ENCODE results near the gene FBXW12.

DNA sequence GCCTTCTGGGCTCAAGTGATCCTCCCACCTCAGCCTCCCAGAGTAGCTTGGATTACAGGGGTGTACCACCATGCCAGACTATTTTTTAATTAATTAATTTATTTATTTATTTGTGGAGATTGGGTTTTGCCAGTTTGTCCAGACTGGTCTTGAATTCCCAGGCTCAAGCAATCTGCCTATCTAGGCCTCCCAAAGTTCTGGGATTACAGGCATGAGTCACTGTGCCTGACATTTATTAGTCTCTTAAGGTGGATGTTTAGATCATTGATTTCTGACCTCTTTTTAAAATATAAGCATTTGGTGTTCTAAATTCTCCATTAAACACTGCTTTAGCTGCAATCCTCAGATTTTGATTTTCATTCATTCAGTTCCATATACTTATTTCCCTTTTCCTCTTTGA, 15.6 kb downstream of the FBXW12 start:
- TF ChIP-seq, protein P1, sequence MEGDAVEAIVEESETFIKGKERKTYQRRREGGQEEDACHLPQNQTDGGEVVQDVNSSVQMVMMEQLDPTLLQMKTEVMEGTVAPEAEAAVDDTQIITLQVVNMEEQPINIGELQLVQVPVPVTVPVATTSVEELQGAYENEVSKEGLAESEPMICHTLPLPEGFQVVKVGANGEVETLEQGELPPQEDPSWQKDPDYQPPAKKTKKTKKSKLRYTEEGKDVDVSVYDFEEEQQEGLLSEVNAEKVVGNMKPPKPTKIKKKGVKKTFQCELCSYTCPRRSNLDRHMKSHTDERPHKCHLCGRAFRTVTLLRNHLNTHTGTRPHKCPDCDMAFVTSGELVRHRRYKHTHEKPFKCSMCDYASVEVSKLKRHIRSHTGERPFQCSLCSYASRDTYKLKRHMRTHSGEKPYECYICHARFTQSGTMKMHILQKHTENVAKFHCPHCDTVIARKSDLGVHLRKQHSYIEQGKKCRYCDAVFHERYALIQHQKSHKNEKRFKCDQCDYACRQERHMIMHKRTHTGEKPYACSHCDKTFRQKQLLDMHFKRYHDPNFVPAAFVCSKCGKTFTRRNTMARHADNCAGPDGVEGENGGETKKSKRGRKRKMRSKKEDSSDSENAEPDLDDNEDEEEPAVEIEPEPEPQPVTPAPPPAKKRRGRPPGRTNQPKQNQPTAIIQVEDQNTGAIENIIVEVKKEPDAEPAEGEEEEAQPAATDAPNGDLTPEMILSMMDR (IDR thresholded peaks at IDR 0.05): no peak
- no peak for TF ChIP-seq POLR2A (IDR thresholded peaks at IDR 0.05)

Measured in right lobe of liver (tissue), 4 donors.